Measurements from ENCODE around the gene CTDSPL.

CTDSPL gene

DNA sequence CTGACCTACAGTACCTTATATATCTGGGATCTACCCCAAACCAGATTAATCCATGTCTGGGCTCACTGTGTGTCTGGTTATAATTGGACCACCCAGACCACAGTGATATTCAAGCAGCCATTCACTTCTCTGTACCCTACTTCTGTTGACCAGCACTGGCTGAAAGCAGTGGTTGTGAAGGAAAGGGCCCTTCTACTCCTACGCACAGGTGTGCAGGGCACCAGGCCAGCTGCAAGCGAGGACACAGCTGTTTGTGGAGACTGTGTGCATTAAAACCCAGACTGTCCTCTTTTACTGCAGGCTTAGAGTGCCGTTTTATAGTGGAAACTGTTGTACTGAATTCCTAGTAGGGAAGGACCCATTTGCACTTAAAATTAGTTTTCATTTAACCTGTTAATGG lies 29.5 kb downstream of the CTDSPL start:
- H3K27ac ChIP-seq (replicated peaks), result no peak overlapping the region

DNA sequence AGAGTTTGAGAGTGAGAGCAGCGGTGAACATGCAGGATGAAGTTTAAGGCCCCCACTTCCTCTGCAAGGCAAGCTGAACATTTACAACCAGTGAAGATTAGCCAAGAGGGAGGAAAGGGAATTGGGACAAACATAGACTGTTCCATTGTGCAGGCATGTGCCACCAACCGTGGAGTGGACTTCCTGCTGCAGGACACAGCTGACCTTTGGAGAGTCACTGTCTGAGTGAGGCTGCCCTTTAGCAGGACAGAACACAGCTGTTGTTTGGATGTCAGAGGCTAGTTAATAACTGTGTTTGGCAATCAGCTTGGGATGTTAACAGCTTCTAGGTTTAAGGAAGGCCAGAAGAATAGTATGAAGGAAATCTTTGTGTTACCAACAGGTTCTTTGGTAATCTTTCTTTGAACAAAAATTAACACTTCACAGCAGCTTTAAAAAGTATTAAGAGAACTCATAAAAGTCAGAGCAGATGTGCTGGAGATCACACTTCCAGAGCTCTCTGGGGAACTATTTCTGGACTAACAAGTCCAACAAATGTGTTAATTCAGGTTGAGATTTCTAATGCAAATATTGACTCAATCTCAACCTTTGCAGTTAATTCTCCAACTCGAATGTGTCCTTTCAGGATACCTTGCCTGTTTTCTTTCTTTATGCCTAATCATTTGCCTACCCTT lies 31.4 kb downstream of the CTDSPL start:
- Histone ChIP-seq H3K27ac (replicated peaks) (no peak overlapping the region), H3K27me3 (ENCODE audit: insufficient read depth, poor library complexity, severe bottlenecking) (peaks cover 7% of the 10 kb centered on the region), H3K4me3 (replicated peaks; ENCODE audit: insufficient read depth, low read length) (no peak overlapping the region)
- no peak for DNase-seq (ENCODE audit: low read depth in 1 of 2, low spot score in 1 of 2)
- TF ChIP-seq, protein P1, sequence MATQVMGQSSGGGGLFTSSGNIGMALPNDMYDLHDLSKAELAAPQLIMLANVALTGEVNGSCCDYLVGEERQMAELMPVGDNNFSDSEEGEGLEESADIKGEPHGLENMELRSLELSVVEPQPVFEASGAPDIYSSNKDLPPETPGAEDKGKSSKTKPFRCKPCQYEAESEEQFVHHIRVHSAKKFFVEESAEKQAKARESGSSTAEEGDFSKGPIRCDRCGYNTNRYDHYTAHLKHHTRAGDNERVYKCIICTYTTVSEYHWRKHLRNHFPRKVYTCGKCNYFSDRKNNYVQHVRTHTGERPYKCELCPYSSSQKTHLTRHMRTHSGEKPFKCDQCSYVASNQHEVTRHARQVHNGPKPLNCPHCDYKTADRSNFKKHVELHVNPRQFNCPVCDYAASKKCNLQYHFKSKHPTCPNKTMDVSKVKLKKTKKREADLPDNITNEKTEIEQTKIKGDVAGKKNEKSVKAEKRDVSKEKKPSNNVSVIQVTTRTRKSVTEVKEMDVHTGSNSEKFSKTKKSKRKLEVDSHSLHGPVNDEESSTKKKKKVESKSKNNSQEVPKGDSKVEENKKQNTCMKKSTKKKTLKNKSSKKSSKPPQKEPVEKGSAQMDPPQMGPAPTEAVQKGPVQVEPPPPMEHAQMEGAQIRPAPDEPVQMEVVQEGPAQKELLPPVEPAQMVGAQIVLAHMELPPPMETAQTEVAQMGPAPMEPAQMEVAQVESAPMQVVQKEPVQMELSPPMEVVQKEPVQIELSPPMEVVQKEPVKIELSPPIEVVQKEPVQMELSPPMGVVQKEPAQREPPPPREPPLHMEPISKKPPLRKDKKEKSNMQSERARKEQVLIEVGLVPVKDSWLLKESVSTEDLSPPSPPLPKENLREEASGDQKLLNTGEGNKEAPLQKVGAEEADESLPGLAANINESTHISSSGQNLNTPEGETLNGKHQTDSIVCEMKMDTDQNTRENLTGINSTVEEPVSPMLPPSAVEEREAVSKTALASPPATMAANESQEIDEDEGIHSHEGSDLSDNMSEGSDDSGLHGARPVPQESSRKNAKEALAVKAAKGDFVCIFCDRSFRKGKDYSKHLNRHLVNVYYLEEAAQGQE (IDR thresholded peaks at IDR 0.05; ENCODE audit: insufficient replicate concordance, low read depth), result no peak
- TF ChIP-seq SPI1 (IDR thresholded peaks at IDR 0.05; ENCODE audit: borderline replicate concordance, low read depth) (no peak), GABPA (IDR thresholded peaks at IDR 0.05; ENCODE audit: low read depth) (no peak), POLR2AphosphoS5 (IDR thresholded peaks at IDR 0.05; ENCODE audit: low read depth) (no peak)
- TF ChIP-seq, protein P2, sequence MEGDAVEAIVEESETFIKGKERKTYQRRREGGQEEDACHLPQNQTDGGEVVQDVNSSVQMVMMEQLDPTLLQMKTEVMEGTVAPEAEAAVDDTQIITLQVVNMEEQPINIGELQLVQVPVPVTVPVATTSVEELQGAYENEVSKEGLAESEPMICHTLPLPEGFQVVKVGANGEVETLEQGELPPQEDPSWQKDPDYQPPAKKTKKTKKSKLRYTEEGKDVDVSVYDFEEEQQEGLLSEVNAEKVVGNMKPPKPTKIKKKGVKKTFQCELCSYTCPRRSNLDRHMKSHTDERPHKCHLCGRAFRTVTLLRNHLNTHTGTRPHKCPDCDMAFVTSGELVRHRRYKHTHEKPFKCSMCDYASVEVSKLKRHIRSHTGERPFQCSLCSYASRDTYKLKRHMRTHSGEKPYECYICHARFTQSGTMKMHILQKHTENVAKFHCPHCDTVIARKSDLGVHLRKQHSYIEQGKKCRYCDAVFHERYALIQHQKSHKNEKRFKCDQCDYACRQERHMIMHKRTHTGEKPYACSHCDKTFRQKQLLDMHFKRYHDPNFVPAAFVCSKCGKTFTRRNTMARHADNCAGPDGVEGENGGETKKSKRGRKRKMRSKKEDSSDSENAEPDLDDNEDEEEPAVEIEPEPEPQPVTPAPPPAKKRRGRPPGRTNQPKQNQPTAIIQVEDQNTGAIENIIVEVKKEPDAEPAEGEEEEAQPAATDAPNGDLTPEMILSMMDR (IDR thresholded peaks at IDR 0.05; ENCODE audit: insufficient read depth, low read length), result no peak

More for the DNA sequence above, 29.5 kb downstream of the CTDSPL start:
- TF ChIP-seq SPI1 (IDR thresholded peaks at IDR 0.05; ENCODE audit: borderline replicate concordance, low read depth) (no peak), GABPA (IDR thresholded peaks at IDR 0.05; ENCODE audit: low read depth) (no peak), POLR2AphosphoS5 (IDR thresholded peaks at IDR 0.05; ENCODE audit: low read depth) (no peak)
- TF ChIP-seq, protein P2 (IDR thresholded peaks at IDR 0.05; ENCODE audit: insufficient read depth, low read length), result no peak
- TF ChIP-seq, protein P1 (IDR thresholded peaks at IDR 0.05; ENCODE audit: insufficient replicate concordance, low read depth), result no peak
- H3K4me3 ChIP-seq (replicated peaks; ENCODE audit: insufficient read depth, low read length), result no peak overlapping the region
- H3K27me3 ChIP-seq (ENCODE audit: insufficient read depth, poor library complexity, severe bottlenecking), result peaks cover 8% of the 10 kb centered on the region
- no peak for DNase-seq (ENCODE audit: low read depth in 1 of 2, low spot score in 1 of 2)

DNA sequence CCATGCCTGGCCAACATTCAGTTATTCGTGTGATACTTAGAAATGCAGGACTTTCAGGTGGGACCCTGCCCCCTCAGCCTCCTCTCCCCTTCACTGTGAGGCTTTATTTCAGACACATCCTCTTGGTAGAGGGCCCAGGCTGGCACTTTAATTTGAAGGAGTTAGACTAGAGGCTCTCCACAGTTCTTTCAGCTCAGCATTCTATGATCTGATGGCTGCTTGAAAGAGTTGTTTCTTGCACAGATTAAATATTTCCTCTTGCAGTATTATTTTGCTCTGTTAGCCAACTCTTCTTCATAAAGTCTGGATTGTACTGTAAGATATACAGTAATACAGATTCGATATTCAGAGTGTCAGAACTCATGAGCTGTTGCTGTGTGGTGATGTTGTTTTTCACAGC lies 35.1 kb downstream of the CTDSPL start:
- Histone ChIP-seq H3K4me3 (replicated peaks; ENCODE audit: insufficient read depth, low read length) (no peak overlapping the region), H3K27me3 (ENCODE audit: insufficient read depth, poor library complexity, severe bottlenecking) (peaks cover 7% of the 10 kb centered on the region), H3K27ac (replicated peaks) (no peak overlapping the region)
- TF ChIP-seq, protein P1 (IDR thresholded peaks at IDR 0.05; ENCODE audit: insufficient replicate concordance, low read depth), result no peak
- TF ChIP-seq POLR2AphosphoS5 (IDR thresholded peaks at IDR 0.05; ENCODE audit: low read depth), result no peak
- TF ChIP-seq SPI1 (IDR thresholded peaks at IDR 0.05; ENCODE audit: borderline replicate concordance, low read depth), result no peak
- TF ChIP-seq, protein P2 (IDR thresholded peaks at IDR 0.05; ENCODE audit: insufficient read depth, low read length), result no peak
- no peak for TF ChIP-seq GABPA (IDR thresholded peaks at IDR 0.05; ENCODE audit: low read depth)
- DNase-seq (ENCODE audit: low read depth in 1 of 2, low spot score in 1 of 2), result no peak

Measured in HL-60 (cell line).